ENCODE results near the gene MMP25.
A peak's percentile ranks its signal among the peaks of the same experiment; 100 is the strongest.

The MMP25 gene

GRCh38 chr16:3056336-3057180 is 10.2 kb downstream of the MMP25 start:
- no peaks in the 10 kb centered on the region for H3K9me3 Mint-ChIP-seq
- H3K4me3 Mint-ChIP-seq: peak overlapping the region; percentile 23
- H3K27ac Mint-ChIP-seq: no peak overlapping the region
- H3K36me3 Mint-ChIP-seq: no peaks in the 10 kb centered on the region
- no peaks in the 10 kb centered on the region for H3K27me3 Mint-ChIP-seq
- peaks cover 42% of the 10 kb centered on the region for H3K4me1 Mint-ChIP-seq

- Mint-ChIP-seq H3K27ac (no peak overlapping the region), H3K4me3 (peak overlapping the region; percentile 33), H3K36me3 (no peaks in the 10 kb centered on the region), H3K27me3 (no peaks in the 10 kb centered on the region), H3K4me1 (peaks cover 44% of the 10 kb centered on the region), H3K9me3 (no peaks in the 10 kb centered on the region)
Measured at GRCh38 chr16:3057181-3058138, 11.1 kb downstream of the MMP25 start.

GRCh38 chr16:3058139-3059030 is 12.0 kb downstream of the MMP25 start:
- H3K4me1 Mint-ChIP-seq: peaks cover 49% of the 10 kb centered on the region

GRCh38 chr16:3059041-3059722 is 12.8 kb downstream of the MMP25 start:
- H3K4me1 Mint-ChIP-seq: peaks cover 49% of the 10 kb centered on the region
- no peaks in the 10 kb centered on the region for H3K36me3 Mint-ChIP-seq

More at GRCh38 chr16:3058139-3059030, 12.0 kb downstream of the MMP25 start:
- Mint-ChIP-seq H3K36me3 (no peaks in the 10 kb centered on the region), H3K4me3 (peak overlapping the region; percentile 83), H3K27ac (no peak overlapping the region), H3K27me3 (no peaks in the 10 kb centered on the region), H3K9me3 (no peaks in the 10 kb centered on the region)

GRCh38 chr16:3059723-3060242 is 13.4 kb downstream of the MMP25 start:
- Mint-ChIP-seq H3K36me3 (no peaks in the 10 kb centered on the region), H3K9me3 (no peaks in the 10 kb centered on the region), H3K4me1 (peaks cover 49% of the 10 kb centered on the region), H3K27me3 (no peaks in the 10 kb centered on the region), H3K27ac (peak overlapping the region; percentile 80), H3K4me3 (peak overlapping the region; percentile 86)

More at GRCh38 chr16:3059041-3059722, 12.8 kb downstream of the MMP25 start:
- Mint-ChIP-seq H3K27ac (peak overlapping the region; percentile 35), H3K9me3 (no peaks in the 10 kb centered on the region), H3K27me3 (no peaks in the 10 kb centered on the region), H3K4me3 (peak overlapping the region; percentile 86)

GRCh38 chr16:3060339-3061127 is 14.2 kb downstream of the MMP25 start:
- Mint-ChIP-seq H3K27ac (peak overlapping the region; percentile 80), H3K36me3 (peaks cover 2% of the 10 kb centered on the region), H3K27me3 (no peaks in the 10 kb centered on the region), H3K4me3 (peak overlapping the region; percentile 86), H3K9me3 (no peaks in the 10 kb centered on the region), H3K4me1 (peaks cover 49% of the 10 kb centered on the region)

- no peak overlapping the region for H3K27ac Mint-ChIP-seq
- H3K4me1 Mint-ChIP-seq: peaks cover 44% of the 10 kb centered on the region
- no peaks in the 10 kb centered on the region for H3K27me3 Mint-ChIP-seq
- H3K9me3 Mint-ChIP-seq: no peaks in the 10 kb centered on the region
- peaks cover 8% of the 10 kb centered on the region for H3K36me3 Mint-ChIP-seq
- H3K4me3 Mint-ChIP-seq: no peak overlapping the region
Measured at GRCh38 chr16:3062553-3062952, 16.2 kb downstream of the MMP25 start.

- H3K36me3 Mint-ChIP-seq: peaks cover 8% of the 10 kb centered on the region
- peak overlapping the region; percentile 89 for H3K27ac Mint-ChIP-seq
- no peaks in the 10 kb centered on the region for H3K9me3 Mint-ChIP-seq
- peaks cover 55% of the 10 kb centered on the region for H3K4me1 Mint-ChIP-seq
- no peaks in the 10 kb centered on the region for H3K27me3 Mint-ChIP-seq
- peak overlapping the region; percentile 39 for H3K4me3 Mint-ChIP-seq
Measured at GRCh38 chr16:3063625-3064386, 17.4 kb downstream of the MMP25 start.

- Mint-ChIP-seq H3K4me3 (peak within 1 kb of the TSS; percentile 100), H3K27me3 (no peaks in the 10 kb centered on the region), H3K9me3 (no peaks in the 10 kb centered on the region), H3K36me3 (peaks cover 14% of the 10 kb centered on the region), H3K4me1 (peaks cover 60% of the 10 kb centered on the region), H3K27ac (peak within 1 kb of the TSS; percentile 99)
Measured at GRCh38 chr16:3065069-3065741, 18.8 kb downstream of the MMP25 start, which contains the start of gene IL32. TSS of gene IL32 (plus strand) at chr16:3065640. CDS start at chr16:3065812, 172 bp downstream.

GRCh38 chr16:3065742-3066439 is 19.5 kb downstream of the MMP25 start:
- Mint-ChIP-seq H3K4me3 (peak overlapping the region; percentile 100), H3K27me3 (no peaks in the 10 kb centered on the region), H3K36me3 (peaks cover 15% of the 10 kb centered on the region), H3K9me3 (no peaks in the 10 kb centered on the region), H3K4me1 (peaks cover 59% of the 10 kb centered on the region), H3K27ac (peak overlapping the region; percentile 99)

GRCh38 chr16:3066440-3066748 is 20.0 kb downstream of the MMP25 start:
- H3K27me3 Mint-ChIP-seq: no peaks in the 10 kb centered on the region
- peaks cover 15% of the 10 kb centered on the region for H3K36me3 Mint-ChIP-seq
- peak overlapping the region; percentile 99 for H3K27ac Mint-ChIP-seq
- peak overlapping the region; percentile 100 for H3K4me3 Mint-ChIP-seq
- H3K9me3 Mint-ChIP-seq: no peaks in the 10 kb centered on the region
- H3K4me1 Mint-ChIP-seq: peaks cover 64% of the 10 kb centered on the region

GRCh38 chr16:3068487-3068886 is 22.1 kb downstream of the MMP25 start:
- Mint-ChIP-seq H3K9me3 (no peaks in the 10 kb centered on the region), H3K27ac (peak overlapping the region; percentile 95), H3K36me3 (peaks cover 15% of the 10 kb centered on the region)

More at GRCh38 chr16:3068487-3068886, 22.1 kb downstream of the MMP25 start:
- peaks cover 70% of the 10 kb centered on the region for H3K4me1 Mint-ChIP-seq
- H3K4me3 Mint-ChIP-seq: peak overlapping the region; percentile 100
- H3K27me3 Mint-ChIP-seq: no peaks in the 10 kb centered on the region

All from activated naive CD4-positive, alpha-beta T cell treated with anti-CD3 and anti-CD28 coated beads, Interleukin-2, amount 50 U/mL, for 24 hours (primary cell).